Sigmoid colon (tissue), 4 donors: ENCODE measurements around the gene CFAP61.

ENCODE experiments used
- CTCF ChIP-seq, 4 experiments: fragments of 450-650 bp in 3 of 4; fragments of 200-600 bp in 1 of 4; IDR thresholded peaks; one replicate each; pipeline ENCODE4 v1.5.1; 2016 to 2019; ENCODE audit warnings: antibody characterized with exemption in 4 of 4, mild to moderate bottlenecking in 3 of 4, moderate library complexity in 2 of 4
- EP300 ChIP-seq, 4 donors: sonication (generic); formaldehyde crosslinking; IDR thresholded peaks; one replicate each; pipeline ENCODE4 v1.6.1; 2017; ENCODE audit warnings: antibody characterized with exemption in 4 of 4
- POLR2A ChIP-seq, 2 donors: fragments of 450-650 bp; IDR thresholded peaks; one replicate each; pipeline ENCODE4 v1.6.1; 2016; ENCODE audit warnings: antibody characterized with exemption in 2 of 2, mild to moderate bottlenecking in 2 of 2, moderate library complexity in 2 of 2
- POLR2AphosphoS5 ChIP-seq, 4 donors: sonication (generic); formaldehyde crosslinking; IDR thresholded peaks; one replicate each; pipeline ENCODE4 v1.6.1; 2017; ENCODE audit warnings: antibody characterized with exemption in 4 of 4

GRCh38 chr20:20021835-20022234 lies 30.5 kb upstream of the CFAP61 start:
- TF ChIP-seq CTCF (IDR thresholded peaks at IDR 0.05): no peak
- TF ChIP-seq POLR2A (IDR thresholded peaks at IDR 0.05): no peak
- no peak for TF ChIP-seq EP300 (IDR thresholded peaks at IDR 0.05)
- TF ChIP-seq POLR2AphosphoS5 (IDR thresholded peaks at IDR 0.05): no peak
